ENCODE results near the gene BICD1.
A peak's percentile ranks its signal among the peaks of the same experiment; 100 is the strongest.
"Not testable (repeated sequence)": the region's sequence is repeated elsewhere in the genome, so short reads cannot be mapped to it uniquely, and the experiment has no call there.

The BICD1 gene

DNA sequence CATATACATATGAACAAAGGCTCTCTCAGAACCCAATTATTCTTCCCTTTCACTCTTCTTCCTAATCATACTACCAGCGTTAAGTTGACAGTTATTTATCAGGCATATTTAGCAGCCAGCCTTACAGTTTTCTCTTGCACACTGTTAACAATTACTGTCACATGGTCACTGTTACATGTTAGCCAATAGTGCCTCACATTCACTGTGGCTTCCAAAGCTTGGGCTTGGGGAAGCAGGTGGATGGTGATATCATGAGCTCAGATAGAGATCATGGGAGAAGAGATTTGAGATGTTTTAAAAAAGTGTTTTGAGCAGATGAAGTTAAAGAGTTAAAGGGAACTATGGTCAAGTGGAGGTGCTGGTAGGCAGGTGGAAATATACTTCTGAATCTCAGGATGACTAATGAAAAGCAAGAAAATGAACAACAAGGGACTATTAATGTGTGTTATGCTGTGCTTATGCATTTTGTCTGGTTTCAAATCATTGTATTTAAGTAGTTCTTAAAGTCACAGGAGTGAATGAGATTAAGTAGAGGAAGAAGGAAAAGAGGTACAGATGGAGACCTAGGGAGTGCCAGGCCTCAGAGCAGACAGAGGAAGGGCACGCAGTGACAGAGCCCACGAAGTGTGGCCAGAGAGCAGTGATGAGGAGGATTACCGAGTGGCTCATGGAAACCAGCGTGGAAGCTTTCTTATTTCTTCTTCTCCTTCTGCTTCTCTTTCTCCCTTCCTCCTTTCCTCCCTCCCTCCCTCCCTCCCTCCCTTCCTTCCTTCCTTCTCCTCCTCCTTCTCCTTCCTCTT, 39.6 kb downstream of the BICD1 start:
- DNase-seq: no peak

DNA sequence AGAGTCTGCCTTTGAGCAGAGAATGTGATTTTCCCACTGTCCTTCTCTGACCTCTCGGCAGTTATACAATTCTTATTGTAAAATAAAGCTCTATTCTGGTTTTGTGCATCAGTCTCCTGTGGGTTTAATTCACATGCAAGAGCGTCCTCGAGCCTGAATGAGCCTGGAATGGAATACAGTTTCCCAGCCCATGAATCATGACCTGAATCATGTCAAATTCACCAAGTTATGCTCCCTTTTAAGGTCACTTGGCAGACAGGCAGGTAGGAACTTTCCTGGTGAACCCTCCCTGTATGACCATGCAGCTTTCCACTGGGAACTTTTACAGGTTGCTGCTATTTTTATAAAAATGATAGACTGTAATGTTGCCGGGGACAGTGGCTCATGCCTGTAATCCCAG, 41.7 kb downstream of the BICD1 start:
- DNase-seq: no peak

DNA sequence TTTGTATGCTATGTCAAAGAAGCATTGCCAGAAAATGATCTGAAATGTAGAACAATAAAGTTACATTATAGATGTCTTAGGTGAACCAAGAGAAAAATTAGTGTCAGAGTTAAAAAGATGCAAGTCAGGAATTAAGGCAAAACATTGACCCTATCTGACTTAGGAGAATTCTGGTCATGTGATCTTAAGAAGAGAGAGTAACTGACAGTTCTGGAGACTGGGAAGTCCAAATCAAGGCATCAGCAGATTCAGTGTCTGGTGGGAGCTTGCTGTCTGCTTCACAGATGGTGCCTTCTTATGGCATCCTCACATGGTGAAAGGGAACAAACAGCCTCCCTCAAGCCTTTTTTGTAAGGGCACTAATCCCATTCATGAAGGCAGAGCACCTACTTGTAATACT, 42.8 kb downstream of the BICD1 start:
- DNase-seq: no peak

DNA sequence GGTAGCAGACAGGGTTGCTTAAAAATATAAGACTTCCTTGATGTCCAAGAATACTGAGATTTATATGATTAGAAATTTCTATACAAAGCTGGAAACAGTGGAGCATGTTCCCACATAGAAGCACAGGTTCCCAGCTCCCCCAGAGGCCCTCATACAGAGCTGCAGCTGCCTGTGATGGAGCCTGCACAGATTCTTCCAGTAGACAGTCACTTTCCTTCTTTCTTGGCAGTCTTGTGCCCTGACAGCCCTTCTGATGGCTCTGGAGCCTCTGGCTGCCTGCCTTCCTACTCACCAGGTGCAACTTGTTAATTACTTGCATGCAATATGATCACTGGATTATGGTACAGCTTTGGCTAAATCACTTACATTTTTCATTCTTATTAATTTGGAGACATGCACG, 44.4 kb downstream of the BICD1 start:
- DNase-seq: no peak

DNA sequence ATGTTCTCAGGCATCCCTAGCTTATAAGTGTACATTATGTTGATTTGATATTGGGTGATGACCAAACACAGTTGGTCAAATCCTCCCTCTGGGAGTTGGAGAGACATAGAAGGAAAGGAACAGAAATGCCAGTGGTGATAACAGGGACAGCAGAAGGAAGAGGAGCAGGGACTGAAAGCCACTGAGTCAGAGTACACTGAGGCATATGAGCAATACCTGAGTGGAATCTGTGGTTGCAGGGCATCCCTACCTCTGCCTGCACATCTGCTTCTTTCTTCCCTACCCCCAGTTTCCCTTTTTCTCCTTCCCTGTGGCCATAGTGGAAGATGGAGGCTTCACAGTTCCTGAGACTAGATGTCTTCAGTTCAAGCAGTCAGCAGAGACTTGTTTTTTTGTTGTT, 44.9 kb downstream of the BICD1 start:
- DNase-seq: no peak

DNA sequence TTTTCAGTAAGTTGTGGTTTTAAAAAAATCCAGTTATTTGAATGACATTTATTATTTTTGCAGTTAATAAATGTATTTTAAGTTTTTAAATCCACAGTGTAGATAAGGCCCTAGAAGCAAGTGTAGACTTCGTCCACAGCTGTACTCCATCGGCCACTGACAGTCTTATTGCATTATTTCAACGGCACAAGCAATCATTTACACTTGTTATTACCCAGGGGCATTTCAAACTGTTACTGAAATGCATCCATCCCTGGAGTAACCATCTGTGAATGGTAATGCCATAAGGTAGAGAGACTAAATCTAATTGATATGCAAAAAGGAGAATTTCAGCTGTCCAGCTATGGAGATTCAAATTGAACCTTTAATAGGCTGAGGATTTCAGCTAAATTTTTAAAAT, 48.4 kb downstream of the BICD1 start:
- DNase-seq: no peak

DNA sequence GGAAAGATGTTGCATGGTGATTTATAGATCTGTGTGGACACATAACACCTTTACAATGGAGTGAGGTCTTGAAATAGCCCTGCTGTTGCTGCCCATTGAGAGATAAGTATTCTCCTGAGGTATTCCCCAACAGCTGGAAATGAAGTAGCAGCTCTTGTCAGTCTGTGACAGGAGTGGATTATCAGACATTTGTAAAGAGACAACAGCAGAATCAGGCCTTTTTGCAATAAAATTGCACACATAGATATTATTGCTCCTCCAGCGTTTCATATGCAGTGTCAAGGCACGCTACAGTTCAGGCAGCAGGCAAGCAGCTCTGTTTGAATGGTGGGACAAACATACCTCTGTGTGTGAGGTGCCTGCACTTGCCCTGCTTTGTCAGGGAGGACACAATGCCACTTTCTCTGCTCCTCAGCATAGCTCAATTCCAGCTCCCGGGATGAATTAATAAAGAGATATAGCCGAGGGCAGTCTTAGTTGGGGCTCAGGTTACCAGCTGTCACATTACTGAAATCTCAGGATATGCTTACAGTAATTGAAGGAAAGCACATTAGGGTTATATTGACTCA, 49.4 kb downstream of the BICD1 start:
- DNase-seq: no peak

DNA sequence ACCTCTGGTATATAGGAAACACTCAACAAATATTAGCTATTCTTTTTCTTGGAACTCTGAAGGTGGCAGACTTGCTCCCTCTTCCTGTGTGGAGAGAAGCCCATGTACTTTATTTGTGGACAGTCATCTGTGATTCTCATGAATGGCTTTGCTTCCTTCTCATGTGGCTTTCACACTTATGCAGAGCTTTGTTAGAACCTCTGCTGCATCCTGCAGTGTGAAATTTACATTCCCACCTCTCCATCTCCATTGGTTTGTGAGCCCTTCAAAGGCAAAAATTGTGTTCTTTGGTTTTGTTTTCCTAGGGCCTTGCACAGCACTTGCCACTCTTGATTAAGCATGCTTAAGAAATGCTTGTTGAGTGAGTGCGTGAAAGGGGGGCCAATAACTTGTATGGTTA, 51.9 kb downstream of the BICD1 start:
- DNase-seq: no peak

DNA sequence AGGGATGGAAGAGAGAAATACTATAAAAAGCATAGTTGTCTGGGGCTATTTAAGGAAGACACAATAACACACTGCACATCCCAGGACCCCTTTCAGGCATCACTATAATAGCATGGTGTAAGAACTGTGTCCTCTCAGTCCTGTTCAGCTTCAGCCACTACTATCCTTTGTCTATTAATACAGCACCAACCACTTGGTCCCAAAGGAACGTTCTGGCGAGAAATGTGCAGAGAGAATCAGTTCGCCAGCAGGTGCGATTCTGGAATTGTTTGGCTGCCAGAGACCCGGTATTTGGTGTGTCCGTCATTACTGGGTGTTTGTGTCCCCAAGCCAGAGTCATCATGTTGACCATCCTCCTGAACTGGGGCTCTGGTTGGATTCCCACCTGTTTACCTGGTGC, 52.7 kb downstream of the BICD1 start:
- DNase-seq: no peak

DNA sequence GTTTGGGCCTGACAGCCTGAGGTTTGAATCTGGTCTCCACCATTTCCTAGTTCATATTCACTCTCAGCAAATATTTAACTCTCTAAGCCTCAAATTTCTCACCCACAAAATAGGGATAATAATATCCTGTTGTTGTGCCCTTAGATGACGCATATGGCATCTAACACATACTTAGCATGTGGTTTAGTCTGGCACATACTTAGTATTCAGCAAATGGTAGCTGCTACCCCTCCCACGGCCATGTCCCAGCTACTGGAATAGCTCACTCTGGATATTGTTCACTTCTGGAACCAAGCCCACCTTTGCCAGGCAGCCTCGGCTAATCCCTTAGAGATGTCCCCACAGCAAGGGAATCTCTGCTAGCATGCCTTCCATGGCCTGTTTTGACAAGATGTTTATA, 53.3 kb downstream of the BICD1 start:
- DNase-seq: no peak

DNA sequence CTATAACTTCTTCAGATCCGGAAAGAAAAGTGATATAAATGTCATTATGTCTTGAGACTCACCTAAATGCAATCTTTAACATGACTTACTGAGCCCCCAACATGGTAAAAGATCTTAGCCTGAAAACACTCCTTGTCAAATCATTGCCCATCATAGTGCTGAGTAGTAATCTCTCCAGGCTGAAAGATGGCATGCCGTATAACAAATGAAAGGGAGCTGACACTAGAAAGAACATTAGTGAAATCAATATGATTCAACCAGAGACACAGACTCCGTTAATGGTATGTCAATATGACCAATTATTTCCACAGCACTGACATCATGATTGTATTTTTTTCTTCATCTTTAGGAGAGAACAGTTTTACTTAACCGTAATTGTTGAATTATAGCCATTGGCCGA, 54.4 kb downstream of the BICD1 start:
- no peak for DNase-seq

DNA sequence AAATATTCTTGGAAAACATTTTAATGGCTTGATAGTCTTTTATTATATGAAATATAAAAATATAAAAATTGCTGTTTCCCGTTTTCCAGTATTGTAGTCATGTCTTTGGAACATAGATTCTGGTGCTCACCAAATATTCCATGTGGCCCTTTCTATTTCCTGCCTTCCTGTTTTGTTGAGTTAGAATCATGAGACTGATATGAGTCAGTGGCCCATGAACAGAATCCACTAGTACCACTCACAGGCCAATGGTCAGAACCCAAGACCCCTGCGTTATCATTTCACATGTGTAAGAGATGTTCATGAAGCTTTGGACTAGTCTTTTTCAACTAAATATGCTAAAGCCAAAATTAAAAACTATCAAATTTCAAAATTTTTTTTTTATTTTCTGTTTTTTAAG, 56.9 kb downstream of the BICD1 start:
- peak in 2 of 3 donors; percentile 8 to 22 for DNase-seq

DNA sequence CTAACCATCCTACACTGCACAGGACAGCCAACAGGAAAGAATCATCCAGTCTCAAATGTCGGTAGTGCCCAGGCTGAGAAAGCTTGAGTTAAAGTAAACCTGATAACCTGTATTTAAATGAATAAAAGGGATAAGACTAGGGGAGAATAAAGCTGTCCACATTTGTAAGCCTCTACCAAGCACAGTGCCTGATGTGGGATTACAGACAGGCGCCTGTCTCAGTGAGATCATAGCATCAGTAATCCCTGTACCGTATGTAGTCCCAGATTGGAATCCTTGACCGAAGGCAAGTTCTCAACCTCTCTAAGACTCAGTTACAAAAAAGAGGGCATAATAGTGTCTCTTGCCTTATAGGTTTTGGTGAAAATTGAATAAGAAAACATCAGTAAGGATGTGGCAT, 59.9 kb downstream of the BICD1 start:
- no peak for DNase-seq

DNA sequence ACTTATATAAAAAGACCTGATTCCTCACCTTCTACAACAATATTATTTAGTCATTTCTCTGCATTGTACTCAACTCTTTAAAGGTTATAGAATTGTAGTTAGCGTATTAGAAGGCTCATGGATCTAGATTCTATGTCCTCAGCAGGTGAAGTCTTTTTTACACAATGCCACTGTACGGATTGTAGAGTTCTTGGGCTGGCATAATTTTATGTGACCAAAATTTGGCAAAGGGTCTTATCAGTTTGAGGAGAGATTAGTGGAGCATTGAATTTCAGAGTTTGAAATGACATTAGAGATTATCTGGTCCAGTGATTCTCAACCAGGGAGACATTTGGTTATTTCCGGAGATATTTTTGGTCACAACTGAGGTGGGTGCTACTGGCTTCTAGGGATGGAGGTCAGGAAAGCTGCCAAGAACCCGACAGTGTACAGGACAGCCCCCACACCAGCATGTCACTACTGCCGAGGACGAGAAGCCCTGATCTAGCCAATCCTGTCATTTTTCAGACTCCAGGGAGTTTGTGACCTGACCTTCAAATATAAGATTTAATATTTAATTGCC, 63.9 kb downstream of the BICD1 start:
- DNase-seq: no peak

DNA sequence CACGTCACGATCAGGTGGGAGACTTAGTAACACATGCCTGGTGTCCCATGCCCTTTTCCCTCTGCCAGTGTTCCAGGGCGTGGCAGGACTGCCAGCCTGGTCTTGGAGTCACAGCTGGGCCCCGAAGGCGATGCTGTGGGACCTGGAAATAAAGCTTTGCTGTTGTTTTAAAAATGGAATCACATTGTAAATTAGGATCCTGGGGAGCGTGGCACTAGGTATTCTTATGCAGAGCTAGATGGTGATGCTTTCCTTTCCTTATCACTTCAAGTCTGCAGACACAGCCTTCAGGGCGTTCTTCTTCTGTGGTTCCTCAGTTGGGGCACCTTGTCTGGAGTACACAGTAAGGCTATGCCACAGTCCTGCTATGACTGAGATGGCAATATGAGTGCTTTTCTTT, 64.6 kb downstream of the BICD1 start:
- no peak for DNase-seq

DNA sequence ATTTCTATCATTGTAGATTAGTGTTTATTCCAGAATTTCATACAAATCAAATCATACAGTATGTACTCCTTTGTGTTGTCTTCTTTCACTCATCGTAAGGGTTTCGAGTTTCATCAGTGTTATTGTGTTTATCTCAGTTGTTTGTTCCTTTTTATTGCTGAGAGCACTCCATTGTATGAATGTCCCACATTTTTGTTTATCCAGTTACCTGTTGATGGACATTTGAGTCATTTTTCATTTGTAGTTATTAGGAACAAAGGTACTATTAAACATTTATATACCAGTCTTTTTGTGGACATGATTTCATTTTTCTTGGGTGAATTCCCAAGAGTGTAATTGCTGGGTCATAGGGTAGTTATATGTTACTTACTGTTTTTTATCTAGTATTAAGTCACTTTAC, 70.0 kb downstream of the BICD1 start:
- no peak for DNase-seq

DNA sequence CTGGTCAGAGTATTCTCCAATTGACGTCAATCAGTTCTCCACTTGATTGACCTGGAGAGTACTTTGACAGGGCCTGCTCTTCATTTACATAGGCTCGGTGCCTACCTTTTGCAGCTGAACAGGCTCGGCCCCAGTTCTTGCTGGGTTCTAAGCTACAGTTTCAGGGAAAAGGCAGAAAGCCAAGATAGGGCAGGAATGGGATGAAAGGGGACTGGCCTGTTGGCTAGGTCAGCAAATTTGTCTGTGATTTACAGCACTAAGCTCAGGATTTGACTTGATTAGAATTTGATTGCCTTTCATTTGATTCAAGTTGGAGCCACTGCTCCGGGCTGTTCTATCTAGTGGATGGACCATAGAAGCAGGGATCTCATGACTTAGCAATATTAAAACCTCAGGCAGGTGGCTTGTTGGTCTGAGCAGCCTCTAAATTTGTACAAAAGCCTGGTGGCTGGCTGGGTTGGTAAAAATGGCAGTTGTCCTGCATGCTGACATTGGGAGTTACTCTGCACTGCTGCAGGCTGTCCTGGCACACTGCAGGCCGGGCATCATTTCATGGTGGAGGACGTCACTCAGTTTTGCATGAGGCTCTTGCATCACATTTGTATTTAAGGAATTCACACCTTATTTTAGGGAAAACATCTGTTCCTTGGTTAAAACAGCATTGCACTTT, 71.8 kb downstream of the BICD1 start:
- DNase-seq: no peak

DNA sequence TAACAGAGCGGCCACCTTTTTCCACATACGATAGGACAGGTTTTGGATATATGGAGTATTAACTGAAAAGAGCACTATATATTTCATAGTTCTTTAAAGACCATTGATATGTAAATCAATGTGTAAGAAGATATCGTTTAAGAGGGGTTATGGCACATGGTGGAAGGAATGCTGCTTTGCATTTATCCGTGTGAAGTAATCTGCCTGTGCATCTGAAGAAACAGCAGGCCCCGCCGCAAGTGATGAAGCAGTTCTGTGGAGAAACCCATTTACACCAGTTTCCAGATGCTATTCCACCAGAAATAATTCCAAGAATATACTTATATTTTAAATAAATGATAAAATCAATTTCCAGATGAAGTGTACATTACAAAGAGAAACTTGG, 72.4 kb downstream of the BICD1 start:
- DNase-seq: no peak

DNA sequence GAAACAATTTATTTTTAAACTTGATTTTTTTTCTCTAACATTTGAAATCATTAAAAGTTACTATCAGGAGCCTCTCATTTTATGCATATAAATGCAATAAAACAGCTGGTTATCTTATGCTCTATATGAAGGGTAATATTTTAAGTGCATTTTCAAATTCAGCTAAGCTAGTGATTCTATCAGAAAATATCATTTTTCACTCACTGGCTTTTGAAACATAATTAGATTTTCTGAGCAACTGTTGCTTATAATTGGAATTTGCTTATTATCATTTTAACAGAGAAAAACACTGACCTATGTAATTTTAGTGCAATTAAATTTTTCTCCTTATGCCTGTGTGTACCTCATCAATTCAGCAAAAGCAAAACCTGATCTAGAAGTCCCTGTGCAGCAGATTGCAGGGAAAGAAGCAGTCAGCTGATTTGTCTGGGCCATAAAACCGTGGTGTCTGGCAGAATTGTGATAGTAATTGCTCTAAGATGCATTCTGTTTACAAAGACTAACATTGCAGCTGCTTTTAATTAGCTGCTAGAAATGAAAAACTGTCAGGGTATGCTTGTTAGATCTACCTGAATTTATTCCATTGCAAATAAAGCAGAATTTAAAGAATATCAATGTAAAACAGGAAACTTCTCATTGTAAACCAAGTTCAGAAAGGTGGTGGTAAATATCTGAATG, 75.0 kb downstream of the BICD1 start:
- no peak for DNase-seq

DNA sequence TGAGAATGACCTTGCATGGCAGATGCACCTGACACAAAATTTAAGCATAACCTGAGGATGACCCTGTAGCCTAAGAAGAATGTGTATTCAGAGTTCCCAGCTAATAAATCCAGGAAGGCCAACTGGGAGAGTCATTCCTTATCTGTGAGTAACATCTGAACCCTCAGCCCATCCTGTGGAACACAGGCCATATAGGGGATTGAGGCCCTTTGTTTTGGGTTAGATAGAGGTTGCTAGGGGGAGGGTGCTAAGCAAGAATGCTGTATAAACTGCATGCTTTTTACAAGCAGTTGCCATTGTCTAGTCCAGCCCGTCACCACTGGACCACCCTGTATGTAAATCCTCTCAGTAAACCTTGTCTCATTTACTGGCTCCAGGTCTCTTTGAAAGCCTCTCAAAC, 77.0 kb downstream of the BICD1 start:
- no peak for DNase-seq

DNA sequence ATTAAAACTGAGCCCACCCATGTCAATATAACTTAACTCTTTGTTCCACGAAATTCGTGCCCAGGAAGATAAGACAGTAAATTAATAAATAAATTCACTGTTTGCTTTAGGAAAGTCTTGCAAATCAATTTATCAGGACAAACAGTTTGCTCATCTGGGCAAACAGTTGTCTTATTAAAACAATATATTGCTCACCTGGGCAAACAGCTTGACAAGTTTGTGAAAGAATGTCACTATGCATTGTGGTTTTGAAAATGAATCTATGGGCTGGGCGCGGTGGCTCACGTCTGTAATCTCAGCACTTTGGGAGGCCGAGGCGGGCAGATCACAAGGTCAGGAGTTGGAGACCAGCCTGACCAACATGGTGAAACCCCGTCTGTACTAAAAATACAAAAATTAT, 80.5 kb downstream of the BICD1 start:
- DNase-seq: not testable (repeated sequence)

DNA sequence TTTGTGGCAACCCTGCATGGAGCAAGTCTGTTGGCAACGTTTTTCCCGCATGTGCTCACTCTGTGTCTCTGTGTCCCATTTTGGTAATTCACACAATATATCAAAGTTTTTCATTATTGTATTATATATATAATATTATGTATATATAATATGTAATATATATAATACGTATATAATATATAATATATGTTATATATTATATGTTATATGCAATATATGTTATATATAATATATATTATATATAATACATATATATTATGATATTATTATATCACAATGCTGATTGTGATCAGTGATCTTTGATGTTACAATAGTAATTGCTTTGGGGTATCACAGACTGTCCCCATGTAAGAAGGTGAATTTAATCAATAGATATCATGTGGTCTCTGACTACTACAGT, 84.8 kb downstream of the BICD1 start:
- no peak for DNase-seq

Data from suppressor macrophage treated with lipopolysaccharide for 1 hour (primary cell).